Muscle of arm (tissue), 12 donors: Measurements from ENCODE around the gene ADORA2A. TPM values are rescaled to one million over a fixed set of nuclear protein-coding genes. Genes with fewer than 3 reads are reported as not detected.
A peak's percentile ranks its signal among the peaks of the same experiment; 100 is the strongest.

ENCODE experiments used
- DNase-seq: peaks from one replicate; pipeline ENCODE4 v3.0.0-alpha.2; 2013
- polyA plus RNA-seq, 12 donors: library from polyadenylated mRNA; unstranded; fragments of 120-200 nt; gene quantifications; one replicate each; pipeline ENCODE4 v1.2.1, GENCODE V29; 2013; ENCODE audit not compliant: insufficient read length in 12 of 12

Gene ADORA2A
- polyA plus RNA-seq, 12 donors: 5.9 to 28.9 (median 9.9) TPM; not detected in 1

GRCh38 chr22:24431309-24432034 is 4.1 kb downstream of the ADORA2A start:
- no peak for DNase-seq

GRCh38 chr22:24432059-24432853 is 4.9 kb downstream of the ADORA2A start:
- DNase-seq: peak; percentile 59

GRCh38 chr22:24433001-24433827 is 5.8 kb downstream of the ADORA2A start:
- no peak for DNase-seq

- DNase-seq: peak; percentile 81
These were observed 6.5 kb downstream of the ADORA2A start for GRCh38 chr22:24433828-24434470.

GRCh38 chr22:24434471-24435322 is 7.3 kb downstream of the ADORA2A start:
- DNase-seq: peak; percentile 94

GRCh38 chr22:24435323-24435645 is 7.9 kb downstream of the ADORA2A start:
- DNase-seq: no peak

GRCh38 chr22:24435861-24436371 is 8.5 kb downstream of the ADORA2A start:
- DNase-seq: no peak

GRCh38 chr22:24436553-24436952 is 9.2 kb downstream of the ADORA2A start:
- DNase-seq: no peak

- DNase-seq: no peak
These were observed 9.7 kb downstream of the ADORA2A start for GRCh38 chr22:24437091-24437490.

- DNase-seq: no peak
These were observed 10.4 kb downstream of the ADORA2A start for GRCh38 chr22:24437741-24438328.

GRCh38 chr22:24440270-24440717 is 12.9 kb downstream of the ADORA2A start:
- DNase-seq: no peak

- DNase-seq: no peak
These were observed 13.5 kb downstream of the ADORA2A start for GRCh38 chr22:24440718-24441405.

GRCh38 chr22:24441406-24442351 is 14.3 kb downstream of the ADORA2A start:
- no peak for DNase-seq

- no peak for DNase-seq
These were observed 14.9 kb downstream of the ADORA2A start for GRCh38 chr22:24442352-24442744.

- no peak for DNase-seq
These were observed 16.3 kb downstream of the ADORA2A start for GRCh38 chr22:24443668-24444067.

GRCh38 chr22:24444251-24444650 is 16.9 kb downstream of the ADORA2A start:
- no peak for DNase-seq

GRCh38 chr22:24444729-24445466 is 17.5 kb downstream of the ADORA2A start:
- no peak for DNase-seq
